Activated CD8-positive, alpha-beta T cell treated with anti-CD3 and anti-CD28 coated beads for 36 hours (primary cell): ENCODE results near the gene CFAP410. TPM values are rescaled to one million over a fixed set of nuclear protein-coding genes. Genes with fewer than 3 reads are reported as not detected.

Experiments used
- ATAC-seq: fragments of 200-7000 bp; cut with Tn5 transposase; one replicate; pipeline ENCODE4 v1.10.0; 2021; ENCODE audit warnings: mild to moderate bottlenecking, moderate library complexity
- CTCF ChIA-PET: fragments of 350-600 bp; sonication (Branson Sonifier 250); formaldehyde crosslinking; loops from one replicate; lab custom pipeline; 2021; ENCODE audit warnings: antibody characterized with exemption; lab: Charles Lee
- POLR2A ChIA-PET: fragments of 350-600 bp; sonication (Branson Sonifier 250); formaldehyde crosslinking; loops from one replicate; lab custom pipeline; 2021; ENCODE audit warnings: antibody characterized with exemption; lab: Charles Lee
- DNase-seq: peaks from one replicate; pipeline ENCODE4 v3.0.0-alpha.2; 2020
- H3K27ac Mint-ChIP-seq: one replicate; pipeline ENCODE4 v1.8.0; 2021; ENCODE audit warnings: mild to moderate bottlenecking, mixed read lengths
- H3K27me3 Mint-ChIP-seq: one replicate; pipeline ENCODE4 v1.8.0; 2021; ENCODE audit warnings: mixed read lengths
- H3K36me3 Mint-ChIP-seq: one replicate; pipeline ENCODE4 v1.8.0; 2021; ENCODE audit warnings: low read depth, mixed read lengths
- H3K4me1 Mint-ChIP-seq: one replicate; pipeline ENCODE4 v1.8.0; 2021; ENCODE audit warnings: low read depth, mixed read lengths
- H3K4me3 Mint-ChIP-seq: one replicate; pipeline ENCODE4 v1.8.0; 2021; ENCODE audit warnings: mild to moderate bottlenecking, moderate library complexity, mixed read lengths
- H3K9me3 Mint-ChIP-seq: one replicate; pipeline ENCODE4 v1.8.0; 2021; ENCODE audit warnings: mixed read lengths
- CTCF ChIP-seq: fragments of 200-600 bp; IDR thresholded peaks from one replicate; pipeline ENCODE4 v1.8.0; 2022; ENCODE audit warnings: antibody characterized with exemption, mild to moderate bottlenecking
- intact Hi-C: fragments of 100-400 bp; cut with micrococcal nuclease; formaldehyde crosslinking; loops from one replicate; pipeline ENCODE4 v1.10.0; 2022
- total RNA-seq, 2 experiments: library from RNA; stranded (reverse); gene quantifications; one replicate each; pipeline ENCODE4 v1.2.3, GENCODE V29; 2021

Gene CFAP410
- total RNA-seq, 2 experiments from 2014 or later, result 17.2 TPM

DNA sequence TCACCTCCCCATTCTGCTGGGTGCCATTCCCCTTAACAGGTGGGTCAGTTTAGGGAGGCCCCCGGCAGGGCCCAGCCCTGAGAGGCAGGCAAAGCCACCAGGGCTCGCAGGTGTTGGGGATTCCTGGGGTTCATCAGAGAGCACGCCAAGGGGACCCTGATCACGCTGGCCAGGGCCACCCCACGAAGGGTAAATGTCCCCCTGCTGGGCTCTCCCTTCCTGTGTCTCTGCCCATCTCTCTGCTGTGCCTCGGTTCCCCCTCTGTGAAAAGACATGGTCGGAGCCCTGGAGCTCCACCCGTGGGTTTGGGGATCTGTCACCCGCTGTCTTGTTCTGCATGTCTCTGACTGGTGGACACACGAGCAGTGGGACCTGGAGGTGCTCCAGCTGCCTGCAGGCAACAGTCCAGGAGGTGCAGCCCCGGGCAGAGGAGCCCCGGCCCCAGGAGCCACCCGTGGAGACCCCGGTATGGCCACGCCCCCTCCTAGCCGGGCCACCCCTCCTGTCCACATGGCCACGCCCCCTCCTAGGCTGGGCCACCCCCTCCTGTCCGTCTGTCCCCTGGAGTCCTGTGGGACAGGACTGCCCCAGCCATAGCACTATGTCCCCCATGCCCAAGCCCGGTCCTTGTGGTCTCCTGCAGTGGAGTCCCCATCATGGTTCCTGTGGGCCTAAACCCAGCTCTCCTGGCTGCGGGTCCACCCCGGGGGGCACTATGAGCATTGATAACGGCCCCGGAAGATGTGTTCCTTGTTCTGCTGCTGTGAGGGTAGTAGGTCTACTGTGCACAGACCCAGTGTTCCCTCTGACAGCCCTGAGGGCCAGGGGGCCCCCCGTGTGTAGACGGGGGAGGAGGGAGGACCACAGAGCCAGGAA lies 47.0 kb downstream of the CFAP410 start:
- Mint-ChIP-seq H3K4me3 (no peak overlapping the region), H3K36me3 (no peaks in the 10 kb centered on the region), H3K4me1 (peaks cover 6% of the 10 kb centered on the region), H3K27me3 (no peaks in the 10 kb centered on the region), H3K9me3 (no peaks in the 10 kb centered on the region), H3K27ac (no peak overlapping the region)
- intact Hi-C loops, result no loop called here
- no peak for DNase-seq
- ATAC-seq, result no peak
- TF ChIP-seq CTCF, result no peak
- ChIA-PET CTCF (no interaction called here), POLR2A (no interaction called here)

- peaks cover 6% of the 10 kb centered on the region for H3K4me1 Mint-ChIP-seq
- no peak for TF ChIP-seq CTCF
- H3K4me3 Mint-ChIP-seq, result no peak overlapping the region
- intact Hi-C loops, result no loop called here
- H3K36me3 Mint-ChIP-seq, result no peaks in the 10 kb centered on the region
- DNase-seq, result no peak
- H3K9me3 Mint-ChIP-seq, result no peaks in the 10 kb centered on the region
- H3K27me3 Mint-ChIP-seq, result no peaks in the 10 kb centered on the region
- no peak overlapping the region for H3K27ac Mint-ChIP-seq
- POLR2A ChIA-PET, result no interaction called here
- ATAC-seq, result no peak
- CTCF ChIA-PET, result no interaction called here
These were observed 47.9 kb downstream of the CFAP410 start for GRCh38 chr21:44291078-44291935.

- Mint-ChIP-seq H3K27ac (no peak overlapping the region), H3K27me3 (no peaks in the 10 kb centered on the region), H3K4me3 (no peak overlapping the region), H3K4me1 (peaks cover 4% of the 10 kb centered on the region), H3K36me3 (no peaks in the 10 kb centered on the region), H3K9me3 (no peaks in the 10 kb centered on the region)
- TF ChIP-seq CTCF, result no peak
- no peak for DNase-seq
- ChIA-PET CTCF (no interaction called here), POLR2A (no interaction called here)
- intact Hi-C loops, result no loop called here
- no peak for ATAC-seq
These were observed 48.7 kb downstream of the CFAP410 start for GRCh38 chr21:44290327-44291077.

DNA sequence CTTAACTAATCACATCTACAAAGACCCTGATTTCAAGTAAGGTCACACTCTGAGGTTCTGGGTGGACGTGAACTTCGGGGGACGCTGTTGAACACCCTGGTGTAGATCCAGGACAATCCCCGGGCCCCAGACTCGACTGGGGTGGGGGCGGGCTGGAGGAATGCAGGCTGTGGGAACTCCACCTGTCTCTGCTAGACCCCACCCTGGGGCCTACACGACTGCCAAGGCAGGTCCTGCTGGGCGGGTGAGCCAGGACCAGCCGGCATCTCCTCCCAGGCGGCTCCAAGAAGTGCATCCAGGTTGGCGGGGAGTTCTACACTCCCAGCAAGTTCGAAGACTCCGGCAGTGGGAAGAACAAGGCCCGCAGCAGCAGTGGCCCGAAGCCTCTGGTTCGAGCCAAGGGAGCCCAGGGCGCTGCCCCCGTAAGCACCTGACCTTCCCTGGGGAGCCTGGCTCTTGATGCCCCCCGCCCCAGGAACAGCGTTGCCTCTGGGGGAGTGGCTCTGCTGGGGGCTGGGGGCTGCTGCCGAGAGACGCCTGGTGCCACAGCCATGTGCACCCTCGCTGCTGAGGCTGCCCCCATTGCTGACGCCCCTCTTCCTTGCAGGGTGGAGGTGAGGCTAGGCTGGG lies 49.7 kb downstream of the CFAP410 start:
- no peak overlapping the region for H3K27ac Mint-ChIP-seq
- CTCF ChIA-PET, result no interaction called here
- intact Hi-C loops, result no loop called here
- no peaks in the 10 kb centered on the region for H3K36me3 Mint-ChIP-seq
- ATAC-seq (no peak), DNase-seq (no peak)
- no peak overlapping the region for H3K4me3 Mint-ChIP-seq
- no peaks in the 10 kb centered on the region for H3K4me1 Mint-ChIP-seq
- POLR2A ChIA-PET, result no interaction called here
- H3K27me3 Mint-ChIP-seq, result no peaks in the 10 kb centered on the region
- TF ChIP-seq CTCF, result no peak
- no peaks in the 10 kb centered on the region for H3K9me3 Mint-ChIP-seq
